ENCODE data around the gene CERS1.
A peak's percentile ranks its signal among the peaks of the same experiment; 100 is the strongest.

CERS1 gene

DNA sequence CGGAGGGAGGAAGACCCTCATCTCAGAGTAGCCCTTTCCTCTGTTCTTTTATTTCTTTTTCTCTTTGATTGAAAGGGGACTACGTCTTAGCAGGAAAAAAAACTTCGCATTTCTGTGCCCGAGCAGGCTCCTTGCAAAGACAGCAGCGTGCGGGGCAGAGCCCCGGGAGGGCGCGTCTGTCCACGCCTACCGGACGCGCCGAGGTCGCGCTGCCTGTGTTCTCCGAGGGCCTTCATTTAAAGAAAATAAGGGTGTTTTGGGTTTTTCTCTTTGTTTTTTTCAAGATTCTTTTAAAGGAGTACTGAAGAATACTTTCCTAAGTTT is 29.2 kb downstream of the CERS1 start:
- no peak for DNase-seq (ENCODE audit: low read depth)
- TF ChIP-seq, protein P1, sequence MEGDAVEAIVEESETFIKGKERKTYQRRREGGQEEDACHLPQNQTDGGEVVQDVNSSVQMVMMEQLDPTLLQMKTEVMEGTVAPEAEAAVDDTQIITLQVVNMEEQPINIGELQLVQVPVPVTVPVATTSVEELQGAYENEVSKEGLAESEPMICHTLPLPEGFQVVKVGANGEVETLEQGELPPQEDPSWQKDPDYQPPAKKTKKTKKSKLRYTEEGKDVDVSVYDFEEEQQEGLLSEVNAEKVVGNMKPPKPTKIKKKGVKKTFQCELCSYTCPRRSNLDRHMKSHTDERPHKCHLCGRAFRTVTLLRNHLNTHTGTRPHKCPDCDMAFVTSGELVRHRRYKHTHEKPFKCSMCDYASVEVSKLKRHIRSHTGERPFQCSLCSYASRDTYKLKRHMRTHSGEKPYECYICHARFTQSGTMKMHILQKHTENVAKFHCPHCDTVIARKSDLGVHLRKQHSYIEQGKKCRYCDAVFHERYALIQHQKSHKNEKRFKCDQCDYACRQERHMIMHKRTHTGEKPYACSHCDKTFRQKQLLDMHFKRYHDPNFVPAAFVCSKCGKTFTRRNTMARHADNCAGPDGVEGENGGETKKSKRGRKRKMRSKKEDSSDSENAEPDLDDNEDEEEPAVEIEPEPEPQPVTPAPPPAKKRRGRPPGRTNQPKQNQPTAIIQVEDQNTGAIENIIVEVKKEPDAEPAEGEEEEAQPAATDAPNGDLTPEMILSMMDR (IDR thresholded peaks at IDR 0.05; ENCODE audit: control insufficient read depth, insufficient read depth, low read depth, low read length, missing control alignments) = no peak
- no peak overlapping the region for H3K4me3 ChIP-seq (ENCODE audit: control insufficient read depth, low read depth, low read length)

DNA sequence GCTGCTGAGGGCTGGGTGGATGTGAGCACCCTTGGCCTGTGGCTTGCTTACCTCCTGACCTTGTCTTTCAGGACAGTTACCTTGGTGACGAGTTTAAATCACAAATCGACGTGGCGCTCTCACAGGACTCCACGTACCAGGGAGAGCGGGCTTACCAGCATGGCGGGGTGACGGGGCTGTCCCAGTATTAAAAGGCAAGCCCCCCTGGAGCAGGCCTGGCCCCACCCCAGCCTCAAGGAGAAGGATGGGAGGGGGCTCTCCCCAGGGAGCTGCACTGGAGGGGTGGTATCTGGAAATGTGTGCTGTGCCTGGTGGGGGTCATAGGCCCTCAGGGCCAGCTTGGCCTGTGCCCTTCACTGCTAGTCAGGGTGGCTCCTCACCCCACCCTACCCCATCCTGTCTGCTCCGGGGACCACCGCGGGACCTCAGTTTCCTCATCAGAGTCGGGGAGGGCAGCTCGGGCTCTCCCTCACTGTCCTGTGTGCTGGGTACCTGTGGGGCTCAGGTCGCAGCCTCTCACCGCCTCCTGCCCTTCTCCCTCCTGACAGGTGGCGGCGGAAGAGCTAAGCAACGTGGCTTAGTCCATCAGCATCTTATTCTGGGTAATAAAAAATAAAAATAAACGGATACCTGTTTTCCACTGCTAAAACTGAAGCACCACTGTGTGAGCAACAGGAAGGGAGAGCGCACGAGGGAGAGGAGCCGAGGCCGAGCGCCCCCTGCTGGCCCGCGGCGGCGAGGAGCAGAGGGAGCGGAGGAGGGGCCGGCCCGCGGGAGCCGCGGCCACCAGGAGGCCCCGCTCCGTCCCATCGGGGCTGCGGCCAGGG is 29.8 kb downstream of the CERS1 start:
- no peak overlapping the region for H3K4me3 ChIP-seq (ENCODE audit: control insufficient read depth, low read depth, low read length)
- DNase-seq (ENCODE audit: low read depth) = no peak
- TF ChIP-seq, protein P1 (IDR thresholded peaks at IDR 0.05; ENCODE audit: control insufficient read depth, insufficient read depth, low read depth, low read length, missing control alignments) = peak; percentile 83

DNA sequence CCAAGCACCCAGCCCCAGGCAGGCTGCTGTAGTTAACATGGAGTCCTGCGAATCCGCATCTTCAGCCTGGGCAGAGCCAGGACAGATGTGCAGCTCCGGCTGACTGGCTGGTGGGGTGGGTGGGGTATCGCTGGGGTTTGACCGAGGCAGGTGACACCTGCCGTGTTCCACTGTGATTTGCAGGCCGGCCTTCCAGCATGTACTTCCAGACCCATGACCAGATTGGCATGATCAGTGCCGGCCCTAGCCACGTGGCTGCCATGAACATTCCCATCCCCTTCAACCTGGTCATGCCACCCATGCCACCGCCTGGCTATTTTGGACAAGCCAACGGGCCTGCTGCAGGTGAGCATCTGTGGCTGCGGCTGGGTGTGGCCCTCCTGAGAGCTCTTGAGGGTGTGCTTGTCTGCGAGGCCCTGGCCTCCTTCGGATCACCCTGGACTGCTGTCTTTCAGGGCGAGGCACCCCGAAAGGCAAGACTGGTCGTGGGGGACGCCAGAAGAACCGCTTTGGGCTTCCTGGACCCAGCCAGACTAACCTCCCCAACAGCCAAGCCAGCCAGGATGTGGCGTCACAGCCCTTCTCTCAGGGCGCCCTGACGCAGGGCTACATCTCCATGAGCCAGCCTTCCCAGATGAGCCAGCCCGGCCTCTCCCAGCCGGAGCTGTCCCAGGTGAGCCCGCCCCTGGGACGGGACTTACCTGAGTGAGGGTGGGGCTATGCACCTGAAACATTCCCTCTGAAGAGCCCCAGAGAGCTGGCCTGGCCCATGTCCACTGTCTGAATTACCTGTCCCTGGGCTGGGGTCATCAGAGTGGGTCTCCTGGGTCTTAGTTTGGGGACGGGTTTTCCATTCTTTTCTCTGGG is 30.6 kb downstream of the CERS1 start:
- H3K4me3 ChIP-seq (ENCODE audit: control insufficient read depth, low read depth, low read length) = no peak overlapping the region
- no peak for DNase-seq (ENCODE audit: low read depth)
- TF ChIP-seq, protein P1 (IDR thresholded peaks at IDR 0.05; ENCODE audit: control insufficient read depth, insufficient read depth, low read depth, low read length, missing control alignments) = no peak

DNA sequence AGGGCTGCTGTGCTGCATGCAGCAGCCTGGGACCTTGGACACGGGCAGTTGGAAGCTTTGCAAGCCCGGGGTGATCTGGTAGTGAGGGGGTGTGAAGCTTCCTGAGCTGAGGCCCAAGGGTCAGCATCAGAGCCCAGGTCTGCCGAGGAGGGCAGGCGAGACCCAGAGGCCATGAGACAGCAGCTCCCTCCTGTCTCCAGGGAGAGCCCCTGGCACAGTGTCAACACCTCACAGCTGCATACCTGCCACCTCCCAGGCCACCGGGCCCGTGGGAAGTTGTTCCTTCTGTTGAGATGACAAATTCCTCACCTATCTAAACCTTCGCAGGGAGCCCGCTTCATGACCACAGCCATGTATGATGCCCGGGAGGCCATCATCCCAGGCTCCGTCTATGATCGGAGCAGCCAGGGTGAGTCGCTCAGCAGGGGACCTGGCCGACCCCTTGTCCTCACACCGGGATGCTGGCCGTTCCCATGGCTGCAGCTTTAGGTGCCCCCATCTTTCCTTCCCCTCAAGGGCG is 32.1 kb downstream of the CERS1 start:
- DNase-seq (ENCODE audit: low read depth) = no peak
- TF ChIP-seq, protein P1 (IDR thresholded peaks at IDR 0.05; ENCODE audit: control insufficient read depth, insufficient read depth, low read depth, low read length, missing control alignments) = no peak
- no peak overlapping the region for H3K4me3 ChIP-seq (ENCODE audit: control insufficient read depth, low read depth, low read length)

DNA sequence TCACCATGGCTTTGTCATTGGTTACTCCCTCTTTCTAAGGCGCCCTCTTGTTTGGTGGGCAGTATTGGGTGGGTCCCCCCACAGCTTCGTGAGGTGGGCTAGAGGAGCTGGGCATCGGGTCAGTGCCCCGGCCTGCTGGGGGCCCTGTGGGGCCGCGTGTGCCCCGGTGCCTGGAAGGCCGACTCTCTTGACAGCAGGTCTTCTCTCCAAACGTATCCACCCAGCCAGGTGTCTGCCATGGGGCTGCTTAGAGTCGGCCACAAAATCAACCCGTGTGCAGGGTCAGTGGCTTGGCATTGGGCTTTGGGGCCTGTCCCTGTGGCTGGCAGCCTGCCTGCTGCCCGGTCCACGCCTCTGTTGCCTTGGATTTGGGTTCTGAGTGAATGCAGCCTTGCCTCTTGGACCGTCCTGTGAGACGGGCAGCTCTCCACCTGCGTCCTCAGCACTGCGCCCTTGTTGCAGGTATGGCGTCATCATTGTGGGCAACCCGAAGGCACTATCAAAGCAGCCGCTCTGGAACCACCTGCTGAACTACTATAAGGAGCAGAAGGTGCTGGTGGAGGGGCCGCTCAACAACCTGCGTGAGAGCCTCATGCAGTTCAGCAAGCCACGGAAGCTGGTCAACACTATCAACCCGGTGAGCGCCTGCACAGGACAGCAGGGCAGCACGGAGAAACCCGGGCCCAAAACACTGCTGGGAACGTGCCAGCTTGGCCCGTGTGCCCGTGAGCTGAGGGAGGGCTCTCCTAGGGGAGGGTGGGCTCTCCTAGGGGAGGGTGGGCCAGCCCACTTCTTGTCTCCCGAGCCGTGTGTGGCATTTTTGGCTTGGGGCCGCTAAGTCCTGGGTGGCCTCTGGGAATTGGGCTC is 32.7 kb downstream of the CERS1 start:
- no peak overlapping the region for H3K4me3 ChIP-seq (ENCODE audit: control insufficient read depth, low read depth, low read length)
- no peak for DNase-seq (ENCODE audit: low read depth)
- TF ChIP-seq, protein P1 (IDR thresholded peaks at IDR 0.05; ENCODE audit: control insufficient read depth, insufficient read depth, low read depth, low read length, missing control alignments) = no peak

DNA sequence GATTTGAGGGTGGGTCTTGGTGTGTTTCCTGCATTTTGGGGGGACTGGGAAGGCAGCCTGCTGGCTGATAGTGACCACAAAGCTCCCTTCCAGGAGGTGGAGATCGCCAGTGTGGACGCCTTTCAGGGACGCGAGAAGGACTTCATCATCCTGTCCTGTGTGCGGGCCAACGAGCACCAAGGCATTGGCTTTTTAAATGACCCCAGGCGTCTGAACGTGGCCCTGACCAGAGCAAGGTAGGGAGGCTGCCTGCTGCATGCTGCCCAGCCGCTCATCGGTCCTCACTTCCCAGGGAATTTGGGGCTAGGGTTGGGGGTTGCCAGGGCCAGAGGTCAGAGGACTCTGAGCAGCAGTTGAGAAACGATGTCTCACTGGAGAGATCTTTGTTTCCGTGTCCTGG is 34.0 kb downstream of the CERS1 start:
- no peak overlapping the region for H3K4me3 ChIP-seq (ENCODE audit: control insufficient read depth, low read depth, low read length)
- TF ChIP-seq, protein P1 (IDR thresholded peaks at IDR 0.05; ENCODE audit: control insufficient read depth, insufficient read depth, low read depth, low read length, missing control alignments) = no peak
- no peak for DNase-seq (ENCODE audit: low read depth)
